HG02571 (cell line): ENCODE data around the gene COPB1.
"Not testable (repeated sequence)": the region's sequence is repeated elsewhere in the genome, so short reads cannot be mapped to it uniquely, and the experiment has no call there.

Experiments used
- ATAC-seq: cut with Tn5 transposase; IDR thresholded peaks from one replicate; pipeline ENCODE4 v1.9.1; 2021; ENCODE audit warnings: mild to moderate bottlenecking, moderate library complexity; ENCODE audit not compliant: unreplicated experiment

COPB1 gene, protein sequence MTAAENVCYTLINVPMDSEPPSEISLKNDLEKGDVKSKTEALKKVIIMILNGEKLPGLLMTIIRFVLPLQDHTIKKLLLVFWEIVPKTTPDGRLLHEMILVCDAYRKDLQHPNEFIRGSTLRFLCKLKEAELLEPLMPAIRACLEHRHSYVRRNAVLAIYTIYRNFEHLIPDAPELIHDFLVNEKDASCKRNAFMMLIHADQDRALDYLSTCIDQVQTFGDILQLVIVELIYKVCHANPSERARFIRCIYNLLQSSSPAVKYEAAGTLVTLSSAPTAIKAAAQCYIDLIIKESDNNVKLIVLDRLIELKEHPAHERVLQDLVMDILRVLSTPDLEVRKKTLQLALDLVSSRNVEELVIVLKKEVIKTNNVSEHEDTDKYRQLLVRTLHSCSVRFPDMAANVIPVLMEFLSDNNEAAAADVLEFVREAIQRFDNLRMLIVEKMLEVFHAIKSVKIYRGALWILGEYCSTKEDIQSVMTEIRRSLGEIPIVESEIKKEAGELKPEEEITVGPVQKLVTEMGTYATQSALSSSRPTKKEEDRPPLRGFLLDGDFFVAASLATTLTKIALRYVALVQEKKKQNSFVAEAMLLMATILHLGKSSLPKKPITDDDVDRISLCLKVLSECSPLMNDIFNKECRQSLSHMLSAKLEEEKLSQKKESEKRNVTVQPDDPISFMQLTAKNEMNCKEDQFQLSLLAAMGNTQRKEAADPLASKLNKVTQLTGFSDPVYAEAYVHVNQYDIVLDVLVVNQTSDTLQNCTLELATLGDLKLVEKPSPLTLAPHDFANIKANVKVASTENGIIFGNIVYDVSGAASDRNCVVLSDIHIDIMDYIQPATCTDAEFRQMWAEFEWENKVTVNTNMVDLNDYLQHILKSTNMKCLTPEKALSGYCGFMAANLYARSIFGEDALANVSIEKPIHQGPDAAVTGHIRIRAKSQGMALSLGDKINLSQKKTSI

DNA sequence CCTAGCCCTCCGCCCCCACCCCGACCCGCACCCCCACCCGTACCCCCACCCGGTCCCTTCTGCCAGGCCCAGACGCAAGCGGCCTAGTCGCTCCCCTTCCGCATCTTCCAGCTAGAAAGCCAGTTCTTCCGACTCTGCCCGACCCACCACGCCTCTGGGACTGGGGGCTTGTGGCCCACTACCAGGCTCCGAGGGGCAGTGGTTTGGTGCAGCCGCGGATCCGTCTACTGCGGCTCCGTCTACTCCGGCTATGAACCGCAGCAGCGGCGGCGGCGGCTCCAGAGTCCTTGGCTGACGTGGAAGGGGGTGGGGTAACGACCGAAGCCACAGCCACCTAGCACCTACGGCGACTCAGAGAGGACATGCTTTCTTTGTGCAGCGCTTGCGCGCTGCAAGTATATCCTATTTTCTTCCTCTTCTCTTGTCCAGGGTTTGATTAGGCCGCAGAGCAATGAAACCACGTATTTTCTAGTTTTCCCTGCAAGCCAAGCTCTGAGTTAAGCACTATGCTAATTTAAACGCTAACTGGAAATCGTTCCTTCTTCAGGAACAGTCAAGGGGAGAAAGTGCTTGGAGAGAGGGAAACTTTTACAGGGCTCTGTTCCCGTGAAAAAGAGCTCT lies at the start of gene COPB1:
COPB1 (minus strand) TSS at position 252 of the 621 bp plus-strand sequence. CDS start 883 bp downstream, outside the sequence.
- ATAC-seq, result peak; percentile 89

DNA sequence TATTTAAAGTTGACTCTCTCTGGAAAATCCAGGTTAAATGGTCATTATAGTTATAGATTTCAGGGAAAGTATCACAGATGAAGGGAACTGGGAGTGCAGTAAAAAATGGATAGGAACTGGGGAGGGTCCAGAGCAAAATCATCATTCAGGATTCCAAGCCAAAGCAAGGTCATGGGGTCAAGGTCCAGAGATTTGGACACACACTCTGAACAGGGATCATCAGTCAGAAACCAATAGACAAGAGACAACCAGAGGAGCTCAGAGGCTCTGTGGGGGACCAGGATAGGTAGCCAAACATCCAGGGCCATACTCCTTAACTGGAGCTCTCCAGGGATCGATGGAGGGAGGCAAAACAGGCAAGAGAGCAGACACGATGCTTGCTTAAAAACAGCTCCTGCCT lies 47.8 kb upstream of the COPB1 start:
- no peak for ATAC-seq

DNA sequence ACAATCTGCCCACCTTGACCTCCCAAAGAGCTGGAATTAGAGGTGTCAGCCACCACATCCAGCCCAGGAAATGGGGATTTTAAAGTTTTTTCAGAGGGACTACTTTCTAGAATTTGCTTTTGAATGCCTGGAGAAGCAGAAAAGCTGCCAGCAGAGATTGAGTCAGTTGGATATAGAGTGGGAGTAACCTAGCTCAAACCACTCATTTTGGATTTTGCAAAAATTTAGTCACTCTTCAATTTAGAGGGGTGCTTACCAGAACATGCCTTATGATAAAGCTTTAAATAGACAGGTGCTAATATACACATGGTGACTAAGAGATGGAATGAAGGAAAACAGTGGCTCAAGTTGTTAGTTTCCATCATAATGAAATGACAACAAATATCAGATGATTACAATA lies 47.1 kb upstream of the COPB1 start:
- ATAC-seq, result no peak

DNA sequence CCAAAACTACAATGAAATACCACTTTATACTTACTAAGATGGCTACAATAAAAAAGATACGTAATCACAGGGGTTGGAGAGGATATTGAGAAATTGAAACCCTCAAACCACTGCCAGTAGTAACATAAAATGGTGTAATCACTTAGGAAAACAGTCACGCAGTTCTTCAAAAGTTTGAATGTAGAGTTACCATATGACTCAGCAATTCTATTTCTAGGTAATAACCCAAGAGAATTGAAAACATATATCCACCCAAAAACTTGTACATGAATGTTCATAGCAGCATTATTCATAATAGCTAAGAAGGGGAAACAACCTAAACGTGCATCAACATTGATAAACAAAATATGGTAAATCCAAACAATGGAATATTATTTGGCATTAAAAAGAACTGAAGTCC lies 45.0 kb upstream of the COPB1 start:
- peak; percentile 67 for ATAC-seq

DNA sequence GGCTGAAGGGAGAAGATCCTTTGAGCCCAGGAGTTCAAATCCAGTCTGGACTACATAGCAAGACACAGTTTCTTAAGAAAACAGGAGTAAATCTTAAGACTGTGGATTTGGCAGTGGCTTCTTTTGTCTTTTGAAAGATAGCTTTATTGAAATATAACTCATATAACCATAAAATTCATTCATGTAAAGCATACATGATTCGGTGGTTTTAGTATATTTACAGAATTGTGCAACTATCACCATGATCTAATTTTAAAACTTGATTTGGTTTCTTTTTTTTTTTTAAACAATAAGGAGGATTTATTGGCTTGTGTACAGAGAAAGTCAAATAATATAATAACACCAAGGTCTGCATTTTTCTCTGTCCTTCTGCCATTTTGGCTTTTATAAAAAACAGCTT lies 43.6 kb upstream of the COPB1 start:
- no peak for ATAC-seq

DNA sequence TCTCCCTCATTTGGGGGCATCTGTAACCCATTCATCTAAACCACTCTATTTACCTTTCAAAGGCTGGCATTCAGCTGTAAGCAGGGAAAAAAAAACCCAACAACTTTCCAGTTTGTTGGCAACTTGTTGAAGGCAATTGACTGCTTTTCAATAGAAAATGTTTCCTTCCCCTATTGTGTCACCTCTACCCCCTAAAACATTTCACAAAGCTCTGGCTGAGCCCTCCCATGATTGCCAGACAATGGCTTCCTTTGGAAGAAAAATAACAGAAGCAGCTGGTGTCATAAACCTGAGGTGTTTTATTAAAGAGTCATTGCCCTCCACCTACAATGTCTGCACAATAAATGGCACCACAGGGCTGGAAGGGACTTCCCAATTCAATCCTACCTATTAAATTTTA lies 42.7 kb upstream of the COPB1 start:
- ATAC-seq, result no peak

DNA sequence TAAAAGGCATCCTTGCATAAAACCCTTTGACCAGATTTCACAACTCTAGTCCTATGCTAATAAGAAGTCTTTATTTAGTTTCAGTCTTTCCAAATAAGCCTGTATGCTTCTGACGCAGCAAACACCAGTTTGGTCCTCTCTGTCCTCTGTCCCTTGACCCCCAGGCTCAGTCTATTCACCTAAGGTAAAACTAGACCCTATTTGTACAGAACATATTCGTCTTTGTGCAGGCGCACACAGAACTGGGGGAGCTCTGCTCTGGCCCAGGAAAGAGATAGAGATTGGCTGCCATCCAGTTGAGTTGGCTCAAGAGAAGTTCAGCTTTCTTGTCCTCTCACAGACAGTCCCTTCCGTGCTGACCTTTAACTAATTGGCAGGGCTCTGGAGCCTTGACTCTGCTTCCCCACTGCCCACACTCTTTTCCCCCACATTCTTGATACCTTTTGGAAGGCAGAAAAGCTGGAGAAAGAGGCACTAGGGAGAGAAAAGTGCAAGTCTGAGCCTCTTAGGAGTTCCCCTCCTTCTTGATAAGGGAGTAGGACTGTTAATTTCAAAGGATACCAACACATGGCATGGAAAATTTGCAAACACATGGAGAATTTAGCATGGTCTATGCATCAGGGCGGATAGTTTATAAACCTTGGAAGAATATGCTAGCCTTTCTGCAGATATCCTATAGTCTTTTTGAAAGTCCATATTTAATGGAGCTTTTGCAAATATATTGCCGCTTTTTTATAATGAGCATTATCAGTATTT lies 41.8 kb upstream of the COPB1 start:
- ATAC-seq, result no peak

DNA sequence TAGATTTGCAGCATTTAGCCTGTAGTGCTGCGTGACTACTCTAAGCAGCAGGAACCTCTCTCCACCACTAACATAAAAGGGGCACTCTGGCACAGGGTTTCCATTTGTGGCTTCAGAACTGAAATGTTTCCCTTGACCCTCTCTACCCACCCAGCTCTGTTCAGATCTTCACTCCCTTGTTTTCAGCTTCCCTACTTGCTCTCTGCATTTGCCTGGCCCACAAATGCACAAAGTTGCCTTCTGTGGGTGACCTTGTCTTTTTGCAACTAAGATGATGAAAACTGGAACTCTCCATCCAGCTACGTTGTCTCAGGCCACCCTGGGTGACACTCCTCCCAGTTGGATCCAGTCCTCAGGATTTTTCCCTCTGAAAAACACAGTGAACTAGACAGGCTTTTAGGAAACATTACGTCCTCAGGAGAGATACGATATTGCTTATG lies 40.4 kb upstream of the COPB1 start:
- ATAC-seq, result no peak

DNA sequence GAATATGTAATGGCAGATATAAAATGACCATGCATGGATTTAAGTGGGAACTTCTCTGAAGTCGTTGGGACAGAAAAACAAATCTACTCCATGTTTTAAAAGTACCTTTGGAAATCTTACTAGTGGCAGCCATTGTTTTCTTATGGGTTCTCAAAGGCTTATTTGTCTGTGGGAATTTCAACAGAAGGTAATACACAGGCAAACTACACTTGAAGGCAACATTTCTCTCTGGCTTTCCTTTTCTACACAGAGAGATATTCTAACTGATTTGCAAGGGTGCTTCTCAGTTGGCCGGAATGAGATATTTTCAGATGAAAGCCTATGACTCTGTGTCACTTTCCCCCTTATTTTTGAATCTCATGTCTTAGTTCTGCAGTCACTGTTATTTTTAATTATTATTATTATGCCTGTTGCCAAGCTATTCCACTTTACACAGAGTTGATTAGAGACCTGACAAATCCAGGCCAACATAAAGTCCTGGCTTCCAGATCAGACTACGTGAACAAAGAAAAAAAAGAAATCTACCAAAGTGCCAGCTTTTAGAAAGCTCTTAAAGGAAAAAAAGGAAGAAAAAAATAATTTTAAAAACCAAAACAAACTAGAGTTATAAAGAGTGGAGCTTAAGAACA lies 39.4 kb upstream of the COPB1 start:
- no peak for ATAC-seq

DNA sequence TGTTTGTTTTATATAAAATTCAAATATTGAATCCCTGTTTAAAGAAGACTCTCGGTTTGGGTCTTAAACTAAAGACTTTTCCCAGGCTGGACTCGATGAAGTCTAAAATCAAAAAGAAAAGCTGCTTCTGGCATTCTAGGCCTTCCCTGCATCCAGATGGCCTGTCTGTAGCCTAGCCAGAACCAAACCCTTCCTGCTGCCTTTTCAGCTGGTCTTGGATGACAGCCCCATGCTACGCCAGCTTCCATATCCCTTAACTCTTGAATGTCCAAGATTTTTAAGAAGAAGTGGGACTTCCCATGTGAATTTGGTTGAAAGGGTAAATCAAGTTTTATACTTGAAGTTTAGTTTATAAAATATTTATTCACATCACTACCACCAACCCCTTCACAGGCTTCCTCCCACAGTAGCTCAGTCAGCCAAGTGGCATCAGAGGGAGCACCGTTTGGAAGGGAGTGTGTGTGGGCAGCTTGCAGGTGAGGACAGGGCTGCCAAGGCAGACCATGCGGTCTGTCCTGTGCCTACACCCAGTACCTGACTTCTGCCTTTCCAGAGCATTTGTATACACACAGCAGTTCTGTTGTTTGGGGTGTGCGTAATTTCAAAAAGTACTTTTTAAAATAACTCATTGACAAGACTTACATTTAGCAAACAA lies 38.8 kb upstream of the COPB1 start:
- ATAC-seq, result no peak

DNA sequence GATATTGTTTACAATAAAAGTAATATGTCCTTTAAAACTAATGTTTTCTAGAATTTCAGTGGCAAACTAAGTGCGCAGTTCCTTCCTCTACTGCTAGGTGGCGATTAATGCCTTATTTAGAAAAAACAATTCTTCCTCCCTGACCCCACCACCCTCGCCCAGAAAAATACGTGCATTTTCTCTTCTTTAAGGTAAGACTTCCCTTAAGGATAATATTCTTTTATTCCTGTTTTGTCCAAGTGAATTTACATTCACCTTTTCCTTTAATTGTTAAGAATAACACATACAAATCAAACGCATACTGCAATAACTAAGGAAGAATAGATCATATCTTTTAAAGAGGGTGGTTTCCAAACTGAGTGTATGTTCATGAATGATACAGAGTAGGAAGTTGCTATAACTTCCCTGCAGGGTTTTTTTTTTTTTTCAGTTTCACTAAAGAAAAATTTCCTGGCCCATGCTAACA lies 37.6 kb upstream of the COPB1 start:
- peak; percentile 56 for ATAC-seq

DNA sequence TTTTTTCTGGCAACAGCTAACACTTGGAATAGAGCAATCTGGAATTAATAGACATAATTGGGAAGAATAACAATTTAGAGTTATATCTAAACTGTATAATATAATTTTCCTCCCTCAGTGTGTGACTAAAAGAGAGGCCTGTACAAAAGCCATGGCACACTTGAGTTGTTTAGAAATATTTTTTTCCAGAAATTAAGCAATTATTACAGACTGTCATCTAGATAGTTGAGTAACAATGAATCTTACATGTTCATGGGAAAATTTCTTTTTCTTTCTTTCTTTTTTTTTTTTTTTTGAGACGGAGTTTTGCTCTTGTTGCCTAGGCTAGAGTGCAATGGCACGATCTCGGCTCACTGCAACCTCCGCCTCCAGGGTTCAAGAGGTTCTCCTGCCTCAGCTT lies 35.6 kb upstream of the COPB1 start:
- ATAC-seq, result not testable (repeated sequence)

DNA sequence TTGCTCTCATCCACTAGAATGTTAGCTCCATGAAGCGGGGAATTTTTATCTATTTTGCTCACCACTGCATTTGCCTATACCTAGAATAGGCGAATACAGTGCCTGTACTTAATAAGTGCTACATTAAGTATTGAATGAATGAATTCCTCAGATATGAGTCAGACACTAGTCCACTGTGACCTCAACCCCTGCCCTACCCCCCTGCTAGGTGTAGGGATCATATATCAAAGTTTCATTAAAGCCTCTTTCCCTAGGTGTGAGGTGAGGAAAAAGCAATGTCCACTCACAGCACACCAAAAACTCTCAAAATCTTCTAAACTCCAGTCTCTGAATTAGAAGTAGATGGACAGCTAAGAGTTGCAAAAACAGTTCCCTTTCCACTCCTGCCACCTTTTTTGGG lies 30.3 kb upstream of the COPB1 start:
- no peak for ATAC-seq

DNA sequence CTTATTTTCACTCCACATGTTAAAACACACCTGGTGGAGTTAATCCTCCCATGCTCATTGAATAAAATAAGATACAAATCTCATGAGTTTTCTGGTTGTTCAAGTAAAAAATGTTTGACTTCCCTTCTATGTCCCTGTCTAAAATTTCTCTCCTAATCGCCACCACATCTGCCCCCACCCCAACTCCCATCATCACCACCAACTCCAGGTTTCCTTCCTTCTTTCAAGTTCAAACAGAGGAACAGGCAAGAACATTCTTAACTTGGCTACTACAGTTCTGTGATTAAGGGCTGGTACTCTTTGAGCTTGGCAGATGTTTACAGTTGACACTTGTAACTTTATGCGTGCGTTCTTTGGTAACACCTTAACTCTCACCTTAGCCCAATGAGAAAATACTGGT lies 29.7 kb upstream of the COPB1 start:
- ATAC-seq, result no peak

DNA sequence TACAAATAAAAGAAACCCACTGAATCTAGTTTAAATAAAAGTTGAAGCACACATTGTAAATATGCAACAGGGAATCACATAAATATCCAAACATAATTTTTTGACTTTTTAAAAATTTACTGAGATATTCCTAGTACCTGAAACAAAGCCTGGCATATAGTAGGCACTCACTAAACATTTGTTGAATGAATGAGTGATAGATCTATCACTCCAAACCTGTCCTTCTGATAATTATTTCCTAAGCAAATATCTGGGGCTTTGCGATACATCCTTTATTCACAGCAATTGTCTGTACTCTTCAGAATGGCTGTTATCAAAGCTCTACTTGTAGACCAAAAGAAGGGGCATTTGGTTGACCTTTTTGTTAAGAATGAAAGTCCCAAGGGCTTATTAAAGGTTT lies 23.2 kb upstream of the COPB1 start:
- no peak for ATAC-seq

DNA sequence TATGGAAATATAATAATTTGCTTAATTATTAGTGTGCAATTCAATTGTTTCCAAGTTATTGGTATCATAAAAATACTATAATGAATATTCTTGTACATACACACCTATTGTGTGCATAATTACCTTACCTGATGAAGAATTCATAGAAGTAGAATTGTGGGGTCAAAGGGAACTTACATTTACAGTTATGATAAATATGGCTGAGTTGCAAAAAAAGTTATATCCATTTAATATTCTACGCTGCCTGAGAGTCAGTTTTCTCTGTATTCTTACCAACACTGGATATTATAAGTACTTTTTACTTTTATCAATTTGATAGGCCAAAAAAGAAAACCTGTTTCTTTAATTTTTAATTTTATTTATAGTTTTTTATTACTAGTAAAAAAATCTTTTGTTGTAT lies 22.6 kb upstream of the COPB1 start:
- no peak for ATAC-seq

DNA sequence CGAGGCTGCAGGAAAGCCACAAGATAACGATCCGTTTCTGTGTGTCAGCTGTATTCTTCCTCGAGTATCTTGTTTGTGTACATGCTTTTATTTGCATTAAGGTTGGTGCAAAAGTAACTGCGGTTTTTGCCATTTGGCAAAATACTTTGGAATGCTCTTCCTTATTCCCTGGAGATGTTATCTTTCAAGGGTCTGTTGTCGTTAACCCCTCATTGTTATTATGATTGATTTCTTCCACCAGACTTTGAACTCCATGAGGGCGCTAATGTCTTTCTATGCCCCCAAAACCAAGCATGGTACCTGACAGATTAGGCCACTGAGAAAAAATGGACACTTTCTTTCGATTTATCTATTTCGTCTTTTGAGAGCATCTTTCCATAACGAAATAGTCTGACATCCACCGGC lies 21.1 kb upstream of the COPB1 start:
- no peak for ATAC-seq

DNA sequence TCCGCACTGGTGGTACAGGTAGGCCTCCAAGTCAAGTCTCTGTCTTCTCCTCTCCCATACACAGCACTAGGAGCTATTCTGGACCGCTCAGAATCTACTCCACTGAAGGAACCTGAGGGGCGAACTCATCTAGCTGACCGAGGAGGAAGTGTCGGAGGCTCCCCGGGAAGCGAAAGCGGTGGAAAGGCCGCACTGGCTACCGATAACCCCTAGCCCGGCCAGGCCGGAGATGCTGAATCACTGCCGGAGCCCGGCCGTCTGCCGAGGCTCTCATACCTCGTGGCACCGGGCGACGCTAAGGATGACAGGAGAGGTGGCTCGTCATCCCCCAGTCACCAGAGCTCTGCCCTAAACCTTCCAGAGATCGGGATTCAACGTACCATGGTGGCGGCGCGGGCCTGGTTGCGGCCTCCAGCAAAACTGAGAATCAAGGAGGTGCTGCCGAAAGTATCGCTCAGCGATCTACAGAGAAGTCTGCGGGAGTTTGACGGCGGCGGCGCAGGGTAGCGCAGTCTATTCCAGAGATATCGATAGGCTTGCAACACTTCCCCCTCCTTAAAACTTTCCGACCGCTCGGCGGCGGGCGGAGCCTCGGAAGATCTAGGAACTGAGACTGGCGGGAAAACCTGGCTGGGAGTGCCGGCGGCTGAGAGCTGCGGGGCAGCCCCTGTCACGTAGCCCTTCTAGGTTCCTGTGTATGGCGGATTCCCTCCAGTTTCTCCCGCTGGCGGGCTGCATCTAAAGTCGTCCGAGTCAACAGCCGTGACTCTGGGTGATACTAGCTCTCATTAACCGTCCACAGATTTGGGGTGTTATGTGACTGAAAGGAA lies 20.5 kb upstream of the COPB1 start, which contains the start of gene PSMA1:
PSMA1 (minus strand) TSS at position 470 of the 830 bp plus-strand sequence; CDS start at position 383, 87 bp downstream.
- peak; percentile 89 for ATAC-seq

DNA sequence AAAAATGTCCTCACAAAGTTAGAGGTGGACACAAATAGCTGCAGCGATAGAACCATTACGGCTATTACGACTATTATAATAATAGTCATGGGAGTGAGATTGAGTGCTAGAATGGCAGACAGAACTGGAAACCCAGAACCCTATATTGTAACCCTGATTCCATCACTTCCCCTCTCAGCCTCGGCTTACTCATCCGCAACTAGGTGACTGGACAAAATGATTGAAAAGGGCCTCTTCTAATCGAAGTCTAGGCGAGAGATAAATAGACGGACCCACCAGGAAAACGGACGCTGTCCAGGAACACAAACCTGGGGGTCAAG lies 19.9 kb upstream of the COPB1 start:
- peak; percentile 3 for ATAC-seq
